Measurements from ENCODE around the gene NECTIN4.

GRCh38 chr1:161054232-161054631, 35.1 kb downstream of the NECTIN4 start:
- no peak for TF ChIP-seq CTCF (IDR thresholded peaks at IDR 0.05)
- TF ChIP-seq POLR2A (IDR thresholded peaks at IDR 0.05): no peak
